Mesendoderm (in vitro differentiated cells): ENCODE data around the gene TGIF2.
A peak's percentile ranks its signal among the peaks of the same experiment; 100 is the strongest.

Source experiments
- DNase-seq: peaks from one replicate; pipeline ENCODE4 v3.0.0; 2013
- H2AK5ac ChIP-seq: 2 replicates; pipeline ENCODE4 v1.6.1; 2013; ENCODE audit warnings: low read length, inconsistent platforms
- H2BK120ac ChIP-seq: 2 replicates; pipeline ENCODE4 v1.6.1; 2013; ENCODE audit warnings: low read depth, mild to moderate bottlenecking, low read length, moderate library complexity, mixed read lengths
- H2BK15ac ChIP-seq: replicated peaks from 2 replicates; pipeline ENCODE4 v1.6.1; 2013; ENCODE audit warnings: low read depth, mild to moderate bottlenecking, moderate library complexity
- H2BK5ac ChIP-seq: 2 replicates; pipeline ENCODE4 v1.6.1; 2013; ENCODE audit warnings: low read length, inconsistent platforms
- H3K18ac ChIP-seq: 2 replicates; pipeline ENCODE4 v1.6.1; 2013; ENCODE audit warnings: mild to moderate bottlenecking, low read length, mixed read lengths
- H3K23ac ChIP-seq: one replicate; pipeline ENCODE4 v1.6.1; 2013; ENCODE audit warnings: low read length
- H3K27ac ChIP-seq: 2 replicates; pipeline ENCODE4 v1.5.1; 2013; ENCODE audit warnings: low read depth, mild to moderate bottlenecking, inconsistent platforms, low read length, moderate library complexity
- H3K27me3 ChIP-seq: 2 replicates; pipeline ENCODE4 v1.6.1; 2013; ENCODE audit warnings: low read length, control low read depth, mild to moderate bottlenecking, inconsistent platforms; ENCODE audit not compliant: insufficient read depth, poor library complexity
- H3K36me3 ChIP-seq: 2 replicates; pipeline ENCODE4 v1.6.1; 2013; ENCODE audit warnings: low read length, inconsistent platforms; ENCODE audit not compliant: control insufficient read depth, insufficient read depth
- H3K4ac ChIP-seq: one replicate; pipeline ENCODE4 v1.6.1; 2013; ENCODE audit warnings: low read depth, mild to moderate bottlenecking, low read length, moderate library complexity
- H3K4me1 ChIP-seq: 2 replicates; pipeline ENCODE4 v1.6.1; 2013; ENCODE audit warnings: low read depth, low read length, inconsistent platforms; ENCODE audit not compliant: control insufficient read depth
- H3K4me2 ChIP-seq: 2 replicates; pipeline ENCODE4 v1.6.1; 2013; ENCODE audit warnings: low read length
- H3K4me3 ChIP-seq: 2 replicates; pipeline ENCODE4 v1.5.1; 2013; ENCODE audit warnings: mild to moderate bottlenecking, low read length
- H3K56ac ChIP-seq: one replicate; pipeline ENCODE4 v1.6.1; 2013; ENCODE audit warnings: low read length
- H3K79me1 ChIP-seq: 2 replicates; pipeline ENCODE4 v1.6.1; 2013; ENCODE audit warnings: low read length, inconsistent platforms
- H3K79me2 ChIP-seq: 2 replicates; pipeline ENCODE4 v1.6.1; 2013; ENCODE audit warnings: mild to moderate bottlenecking, low read length; ENCODE audit not compliant: control insufficient read depth, insufficient read depth
- H3K9ac ChIP-seq: 2 replicates; pipeline ENCODE4 v1.6.1; 2013; ENCODE audit warnings: low read length, inconsistent platforms
- H4K5ac ChIP-seq: one replicate; pipeline ENCODE4 v1.6.1; 2013; ENCODE audit warnings: low read length
- H4K8ac ChIP-seq: one replicate; pipeline ENCODE4 v1.6.1; 2013; ENCODE audit warnings: low read depth, mild to moderate bottlenecking, control low read depth, low read length, moderate library complexity
- WGBS: extraction: QIAGEN DNeasy Blood & Tissue Kit; methylation state at CpG from one replicate; pipeline ENCODE4 v1.1.7; 2013; ENCODE audit warnings: low lambda C conversion rate, missing lambda C conversion rate; ENCODE audit not compliant: insufficient coverage; ENCODE audit errors: extremely low coverage; 5-methylcytosine and 5-hydroxymethylcytosine counted together

TGIF2 gene

GRCh38 chr20:36587388-36588070 lies 14.1 kb downstream of the TGIF2 start:
- peaks cover 2% of the 10 kb centered on the region for H3K36me3 ChIP-seq
- H3K79me1 ChIP-seq: peaks cover 5% of the 10 kb centered on the region

GRCh38 chr20:36591281-36591680 lies 17.9 kb downstream of the TGIF2 start:
- peaks cover 1% of the 10 kb centered on the region for H3K79me2 ChIP-seq

More at GRCh38 chr20:36587388-36588070, 14.1 kb downstream of the TGIF2 start:
- Histone ChIP-seq H4K5ac (no peak overlapping the region), H2AK5ac (no peak overlapping the region), H2BK5ac (no peak overlapping the region), H3K4ac (no peak overlapping the region), H3K23ac (no peak overlapping the region), H4K8ac (no peak overlapping the region), H3K27ac (no peak overlapping the region), H3K9ac (no peak overlapping the region), H3K79me2 (peaks cover 1% of the 10 kb centered on the region), H2BK120ac (no peak overlapping the region), H3K27me3 (no peaks in the 10 kb centered on the region), H3K18ac (no peak overlapping the region), H3K56ac (no peak overlapping the region), H3K4me1 (peaks cover 12% of the 10 kb centered on the region), H3K4me3 (no peak overlapping the region), H2BK15ac (no peak overlapping the region), H3K4me2 (no peak overlapping the region)
- DNase-seq: no peak
- WGBS: no CpG with 5 or more reads among the region's 3 CpGs

GRCh38 chr20:36591854-36592641 lies 18.7 kb downstream of the TGIF2 start:
- Histone ChIP-seq H3K23ac (no peak overlapping the region), H3K9ac (no peak overlapping the region), H3K18ac (peak overlapping the region; percentile 4), H4K8ac (no peak overlapping the region), H2BK120ac (no peak overlapping the region), H3K27me3 (no peaks in the 10 kb centered on the region), H2BK5ac (no peak overlapping the region), H3K4me1 (peaks cover 5% of the 10 kb centered on the region), H2BK15ac (no peak overlapping the region), H2AK5ac (no peak overlapping the region), H3K56ac (peak overlapping the region; percentile 40), H3K4me3 (no peak overlapping the region), H3K79me1 (peaks cover 3% of the 10 kb centered on the region), H3K36me3 (peaks cover 1% of the 10 kb centered on the region), H3K79me2 (no peaks in the 10 kb centered on the region), H3K27ac (peak overlapping the region; percentile 77), H4K5ac (no peak overlapping the region), H3K4ac (no peak overlapping the region), H3K4me2 (no peak overlapping the region)
- peak; percentile 92 for DNase-seq
- no CpG with 5 or more reads among the region's 9 CpGs for WGBS

More at GRCh38 chr20:36591281-36591680, 17.9 kb downstream of the TGIF2 start:
- no CpG with 5 or more reads among the region's 5 CpGs for WGBS
- Histone ChIP-seq H3K56ac (peak overlapping the region; percentile 40), H2BK15ac (no peak overlapping the region), H3K23ac (peak overlapping the region; percentile 81), H4K5ac (no peak overlapping the region), H2BK120ac (no peak overlapping the region), H2BK5ac (peak overlapping the region; percentile 69), H3K27me3 (no peaks in the 10 kb centered on the region), H3K4me1 (peaks cover 7% of the 10 kb centered on the region), H3K36me3 (peaks cover 1% of the 10 kb centered on the region), H2AK5ac (no peak overlapping the region), H3K18ac (peak overlapping the region; percentile 4), H3K79me1 (peaks cover 4% of the 10 kb centered on the region), H3K27ac (peak overlapping the region; percentile 77), H3K4me2 (no peak overlapping the region), H4K8ac (no peak overlapping the region), H3K4ac (no peak overlapping the region), H3K4me3 (no peak overlapping the region), H3K9ac (no peak overlapping the region)
- no peak for DNase-seq

- no peak overlapping the region for H3K4ac ChIP-seq
- H4K5ac ChIP-seq: no peak overlapping the region
- no peak for DNase-seq
- no peak overlapping the region for H2AK5ac ChIP-seq
- H2BK5ac ChIP-seq: no peak overlapping the region
- no CpG with 5 or more reads among the region's 5 CpGs for WGBS
- H2BK15ac ChIP-seq: no peak overlapping the region
- no peak overlapping the region for H4K8ac ChIP-seq
- no peak overlapping the region for H3K23ac ChIP-seq
- peaks cover 1% of the 10 kb centered on the region for H3K36me3 ChIP-seq
- peaks cover 7% of the 10 kb centered on the region for H3K4me1 ChIP-seq
- H3K9ac ChIP-seq: no peak overlapping the region
- H3K79me2 ChIP-seq: no peaks in the 10 kb centered on the region
- no peak overlapping the region for H3K4me3 ChIP-seq
- H3K79me1 ChIP-seq: peaks cover 2% of the 10 kb centered on the region
- no peak overlapping the region for H3K56ac ChIP-seq
- no peak overlapping the region for H2BK120ac ChIP-seq
- no peaks in the 10 kb centered on the region for H3K27me3 ChIP-seq
- H3K18ac ChIP-seq: no peak overlapping the region
- H3K4me2 ChIP-seq: no peak overlapping the region
- no peak overlapping the region for H3K27ac ChIP-seq
Observed at GRCh38 chr20:36593347-36593929, 20.0 kb downstream of the TGIF2 start.

GRCh38 chr20:36599912-36600345 lies 26.5 kb downstream of the TGIF2 start:
- Histone ChIP-seq H3K36me3 (no peaks in the 10 kb centered on the region), H2AK5ac (no peak overlapping the region), H3K27ac (no peak overlapping the region), H2BK120ac (no peak overlapping the region), H3K23ac (no peak overlapping the region), H3K79me1 (no peaks in the 10 kb centered on the region), H3K56ac (no peak overlapping the region), H4K5ac (no peak overlapping the region), H3K4me2 (no peak overlapping the region), H3K4me3 (no peak overlapping the region), H3K4me1 (peaks cover 5% of the 10 kb centered on the region), H2BK15ac (no peak overlapping the region), H3K18ac (no peak overlapping the region), H3K79me2 (no peaks in the 10 kb centered on the region), H4K8ac (no peak overlapping the region), H3K9ac (no peak overlapping the region), H2BK5ac (no peak overlapping the region), H3K4ac (no peak overlapping the region), H3K27me3 (no peaks in the 10 kb centered on the region)
- WGBS: no CpG with 5 or more reads among the region's 5 CpGs
- DNase-seq: no peak
